Heart right ventricle (tissue), 16 donors: ENCODE data around the gene TAL2. TPM values are rescaled to one million over a fixed set of nuclear protein-coding genes. Genes with fewer than 3 reads are reported as not detected.

Experiments
- ATAC-seq, 8 donors: fragments of 200-7000 bp; cut with Tn5 transposase; one replicate each; pipeline ENCODE4 v1.9.1; 2020; ENCODE audit warnings: mild to moderate bottlenecking in 8 of 8, moderate library complexity in 8 of 8, moderate number of reproducible peaks in 1 of 8
- DNase-seq, 2 donors: peaks; one replicate each; pipeline ENCODE4 v3.0.0-alpha.2; 2020
- H3K27ac ChIP-seq, 10 donors: fragments of 200-600 bp; sonication (generic) in 2 of 10; one replicate each; pipeline versions ENCODE4 v1.5.0 to v1.8.0; 2020 to 2022; ENCODE audit warnings: mild to moderate bottlenecking in 3 of 10
- H3K27me3 ChIP-seq, 7 donors: fragments of 200-600 bp; one replicate each; pipeline ENCODE4 v1.8.0; 2021 to 2022; ENCODE audit warnings: mild to moderate bottlenecking in 2 of 7
- H3K36me3 ChIP-seq, 9 donors: fragments of 200-600 bp; sonication (generic) in 1 of 9; one replicate each; pipeline versions ENCODE4 v1.5.0 to v1.8.0; 2020 to 2022; ENCODE audit warnings: mild to moderate bottlenecking in 2 of 9
- H3K4me1 ChIP-seq, 9 donors: fragments of 200-600 bp; sonication (generic) in 1 of 9; one replicate each; pipeline versions ENCODE4 v1.5.0 to v1.8.0; 2020 to 2022; ENCODE audit warnings: mild to moderate bottlenecking in 4 of 9
- H3K4me3 ChIP-seq, 10 donors: fragments of 200-600 bp; sonication (generic) in 2 of 10; one replicate each; pipeline versions ENCODE4 v1.5.0 to v1.8.0; 2020 to 2022; ENCODE audit warnings: mild to moderate bottlenecking in 7 of 10, moderate library complexity in 2 of 10
- H3K9me3 ChIP-seq, 11 donors: fragments of 200-600 bp in 10 of 11; sonication (generic) in 2 of 11; one replicate each; pipeline versions ENCODE4 v1.5.0 to v1.8.0; 2013 to 2022; ENCODE audit warnings: mild to moderate bottlenecking in 2 of 11, control low read depth in 1 of 11, moderate library complexity in 1 of 11
- CTCF ChIP-seq, 9 donors: fragments of 200-600 bp; sonication (generic) in 2 of 9; IDR thresholded peaks; one replicate each; pipeline versions ENCODE4 v1.5.0 to v1.8.0; 2021 to 2022; ENCODE audit warnings: antibody characterized with exemption in 9 of 9, mild to moderate bottlenecking in 5 of 9, moderate library complexity in 1 of 9
- WGBS, 2 donors: extraction: QIAGEN DNeasy Blood & Tissue Kit; methylation state at CpG; one replicate each; pipeline ENCODE4 v1.1.7; 2013; ENCODE audit warnings: inconsistent platforms in 1 of 2; 5-methylcytosine and 5-hydroxymethylcytosine counted together
- intact Hi-C, 10 donors: fragments of 100-400 bp; cut with DNase I; formaldehyde crosslinking; loops; one replicate each; pipeline versions ENCODE4 v1.11.1 to v1.14.2; 2022
- polyA plus RNA-seq, 2 donors: library from polyadenylated mRNA; stranded (reverse); fragments of 200-250 nt; gene quantifications; one replicate each; pipeline ENCODE4 v1.2.3, GENCODE V29; 2013
- total RNA-seq, 10 donors: library from RNA; stranded (reverse); fragmentation: NEBNext Ultra II Directional in 3 of 10; extraction: Animal tissue kit (Norgen Biotek cat#: 25700) in 3 of 10; gene quantifications; one replicate each; pipeline versions ENCODE4 v1.2.1 to v1.2.4, GENCODE V29; 2021 to 2023
- donor health status: Arrhythmogenic right ventricular cardiomyopathy.
- donor health status: ischemic (EF 13 %, LVEDD 7.1; RV severe dilation, severe dysfunction).
- donor health status: healthy with polysubstance abuse.
- donor health status: DM: no; HTN: yes; CAD: no.
- donor health status: DM: no; HTN: no; CAD: no.
- donor health status: ischemic (EF 25% LVEDD 6.9; RV normal size, moderate dysfunction).
- donor health status: ischemic (EF 25% LVEDD 5.7; RV mildly dilated, moderate dysfunction).
- donor health status: healthy.
- donor health status: DM: yes; HTN: yes; CAD: no.
- donor health status: Ischemic cardiomyopathy.
- donor health status: ischemic (EF 35%, LVEDD 5.7; RV mildly dilated, moderate dysfunction).
- donor health status: nonischemic (EF 11% LVEDD 7.7; RV severe dilation, severe dysfunction).
- donor health status: DM: yes; HTN: yes; CAD: no.
- donor health status: PGD.
- donor health status: ischemic (EF 29% LVEDD 5.4; RV normal size, mild dysfunction).
- donor health status: nonischemic (EF 23%, LVEDD 6.1; RV moderate dilation, normal function).

Gene TAL2
- total and polyA plus RNA-seq, 12 donors: 0.09 TPM; not detected in 11

- intact Hi-C loops: no loop called here
- Histone ChIP-seq H3K27me3 (peaks cover 0 to 7% (median 0%) of the 10 kb centered on the region in 7 donors), H3K4me1 (no peaks in the 10 kb centered on the region), H3K27ac (no peak overlapping the region), H3K4me3 (no peak overlapping the region), H3K9me3 (no peaks in the 10 kb centered on the region), H3K36me3 (no peaks in the 10 kb centered on the region)
- TF ChIP-seq CTCF (IDR thresholded peaks at IDR 0.05): no peak
- WGBS, 2 donors: 79 to 86% methylated on average over 3 of the region's 3 CpGs
- DNase-seq (no peak), ATAC-seq (no peak)
These were observed 11.7 kb downstream of the TAL2 start for GRCh38 chr9:105673850-105674387.

- ATAC-seq (no peak), DNase-seq (no peak)
- Histone ChIP-seq H3K27me3 (no peaks in the 10 kb centered on the region), H3K27ac (no peak overlapping the region), H3K9me3 (no peaks in the 10 kb centered on the region), H3K4me3 (no peak overlapping the region), H3K4me1 (no peaks in the 10 kb centered on the region), H3K36me3 (no peaks in the 10 kb centered on the region)
- intact Hi-C loops: no loop called here
- no peak for TF ChIP-seq CTCF (IDR thresholded peaks at IDR 0.05)
- 42 to 45% methylated on average over 6 of the region's 6 CpGs for WGBS, 2 donors
These were observed 14.2 kb downstream of the TAL2 start for GRCh38 chr9:105676351-105676923.

GRCh38 chr9:105678163-105678562, 15.9 kb downstream of the TAL2 start:
- Histone ChIP-seq H3K4me1 (no peaks in the 10 kb centered on the region), H3K36me3 (no peaks in the 10 kb centered on the region), H3K27me3 (no peaks in the 10 kb centered on the region), H3K27ac (no peak overlapping the region), H3K9me3 (no peaks in the 10 kb centered on the region), H3K4me3 (no peak overlapping the region)
- TF ChIP-seq CTCF (IDR thresholded peaks at IDR 0.05): no peak
- ATAC-seq: no peak
- intact Hi-C loops: no loop called here
- DNase-seq: no peak
- WGBS, 2 donors: 78 to 80% methylated on average over 1 of the region's 1 CpG

- DNase-seq (no peak), ATAC-seq (no peak)
- no peak overlapping the region for H3K4me3 ChIP-seq
- WGBS, 2 donors: 53 to 63% methylated on average over 1 of the region's 1 CpG
- H3K36me3 ChIP-seq: no peaks in the 10 kb centered on the region
- H3K27me3 ChIP-seq: no peaks in the 10 kb centered on the region
- no peak overlapping the region for H3K27ac ChIP-seq
- intact Hi-C loops: no loop called here
- H3K4me1 ChIP-seq: no peaks in the 10 kb centered on the region
- TF ChIP-seq CTCF (IDR thresholded peaks at IDR 0.05): no peak
- H3K9me3 ChIP-seq: no peaks in the 10 kb centered on the region
These were observed 16.5 kb downstream of the TAL2 start for GRCh38 chr9:105678781-105679180.
